HG03432 (cell line): Measurements from ENCODE around the gene HEBP2.
"Not testable (repeated sequence)": the region's sequence is repeated elsewhere in the genome, so short reads cannot be mapped to it uniquely, and the experiment has no call there.

ENCODE experiments used
- ATAC-seq: cut with Tn5 transposase; IDR thresholded peaks from one replicate; pipeline ENCODE4 v1.9.1; 2021; ENCODE audit warnings: mild to moderate bottlenecking, moderate library complexity; ENCODE audit not compliant: unreplicated experiment

Gene HEBP2

GRCh38 chr6:138422861-138423260 lies 18.8 kb downstream of the HEBP2 start:
- no peak for ATAC-seq

- ATAC-seq: no peak
These were observed 20.2 kb downstream of the HEBP2 start for GRCh38 chr6:138424004-138424904.

DNA sequence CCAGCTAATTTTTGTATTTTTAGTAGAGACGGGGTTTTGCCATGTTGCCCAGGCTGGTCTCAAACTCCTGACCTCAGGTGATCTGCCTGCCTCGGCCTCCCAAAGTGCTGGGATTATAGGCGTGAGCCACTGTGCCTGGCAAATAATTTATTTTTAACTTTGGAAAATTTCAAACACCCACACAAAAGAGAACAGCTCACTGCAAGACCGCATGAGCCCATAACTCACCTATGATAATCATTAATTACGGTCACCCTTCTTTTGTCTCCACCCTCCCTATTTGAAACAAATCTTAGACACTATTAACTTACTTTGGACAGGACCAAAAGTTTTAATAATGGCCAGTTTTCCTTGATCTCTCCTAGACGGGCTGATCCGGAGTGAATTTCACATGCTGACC lies 21.2 kb downstream of the HEBP2 start:
- not testable (repeated sequence) for ATAC-seq

- ATAC-seq: no peak
These were observed 22.6 kb downstream of the HEBP2 start for GRCh38 chr6:138426500-138427123.

GRCh38 chr6:138427701-138428100 lies 23.7 kb downstream of the HEBP2 start:
- no peak for ATAC-seq

- ATAC-seq: peak; percentile 44
These were observed 25.0 kb downstream of the HEBP2 start for GRCh38 chr6:138428944-138429598.

DNA sequence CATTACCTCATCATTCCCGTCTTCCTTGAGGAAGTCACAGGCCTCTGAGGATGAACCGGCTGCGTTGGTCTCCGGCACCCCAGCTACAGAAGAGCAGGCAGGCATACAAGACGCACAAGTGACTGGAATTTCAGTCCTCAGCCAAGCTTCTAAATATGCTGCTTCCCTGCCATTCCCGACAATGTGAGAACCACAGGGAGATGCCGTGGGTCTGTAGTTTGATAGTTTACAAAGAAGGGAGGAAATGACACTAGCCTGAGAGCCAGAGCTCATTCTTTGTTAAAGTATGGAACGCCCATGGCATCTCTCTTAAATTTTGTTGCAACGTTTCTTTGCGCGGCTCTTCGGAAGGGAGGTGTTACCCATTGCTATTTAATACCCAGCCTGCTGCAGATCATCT lies 25.7 kb downstream of the HEBP2 start:
- ATAC-seq: no peak

GRCh38 chr6:138430361-138431145 lies 26.5 kb downstream of the HEBP2 start:
- no peak for ATAC-seq

GRCh38 chr6:138431256-138432062 lies 27.4 kb downstream of the HEBP2 start:
- ATAC-seq: no peak

DNA sequence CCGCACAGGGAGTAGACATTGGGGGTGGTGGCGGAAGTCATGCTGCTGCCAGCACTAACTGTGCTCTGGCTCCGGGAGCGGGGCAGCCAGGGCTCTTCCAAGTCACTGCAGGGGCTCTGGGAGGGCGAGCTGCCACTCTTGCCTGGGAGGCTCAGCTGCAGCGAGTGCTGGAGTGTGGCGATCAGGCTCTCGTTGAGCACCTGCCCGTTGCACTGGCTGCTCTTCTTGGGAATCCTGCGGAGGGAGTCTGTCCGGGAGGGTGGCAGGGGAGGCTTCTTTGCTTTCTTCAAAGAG lies 28.0 kb downstream of the HEBP2 start:
- no peak for ATAC-seq

- no peak for ATAC-seq
These were observed 30.1 kb downstream of the HEBP2 start for GRCh38 chr6:138434096-138434495.

DNA sequence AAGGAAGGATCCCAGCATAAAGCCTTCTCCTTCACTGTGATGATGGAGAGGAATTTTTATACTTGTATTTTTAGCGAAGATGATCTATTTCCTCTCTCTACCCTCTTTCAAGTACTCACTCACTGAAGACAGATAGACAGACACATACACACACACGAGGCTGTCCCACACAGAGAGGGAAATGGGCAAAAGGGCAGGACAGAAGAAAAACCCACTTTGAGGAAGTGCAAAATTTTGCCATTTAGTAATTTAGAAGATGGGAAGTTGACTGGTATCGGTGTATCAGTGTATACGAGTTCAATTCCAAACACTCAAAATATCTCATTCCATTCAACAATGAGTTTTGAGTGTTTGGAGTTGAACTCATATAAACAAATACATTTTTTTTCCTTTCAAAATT lies 30.9 kb downstream of the HEBP2 start:
- ATAC-seq: no peak

- ATAC-seq: no peak
These were observed 35.5 kb downstream of the HEBP2 start for GRCh38 chr6:138439546-138439945.

DNA sequence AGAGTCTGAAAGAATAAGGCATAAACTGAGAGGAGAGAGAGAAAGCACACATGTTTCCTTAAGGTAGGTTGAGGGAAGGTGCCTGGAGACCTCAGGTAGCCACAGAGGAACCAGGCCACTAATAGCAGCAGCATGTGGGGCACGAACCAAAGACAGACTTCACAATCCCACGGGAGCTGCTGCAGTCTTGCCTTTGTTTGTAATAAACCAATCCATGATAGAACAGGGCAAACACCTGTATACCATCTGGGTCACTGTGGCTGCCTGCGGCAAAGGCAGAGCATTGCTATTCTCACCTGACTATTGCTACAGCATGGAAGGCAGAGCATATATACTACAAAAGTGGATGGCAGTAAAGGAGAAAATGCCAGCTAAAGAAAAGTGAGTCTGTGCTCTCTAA lies 36.3 kb downstream of the HEBP2 start:
- no peak for ATAC-seq

- no peak for ATAC-seq
These were observed 36.8 kb downstream of the HEBP2 start for GRCh38 chr6:138440758-138441357.

GRCh38 chr6:138441965-138442364 lies 37.9 kb downstream of the HEBP2 start:
- ATAC-seq: no peak

GRCh38 chr6:138442663-138443062 lies 38.6 kb downstream of the HEBP2 start:
- no peak for ATAC-seq

- ATAC-seq: no peak
These were observed 40.0 kb downstream of the HEBP2 start for GRCh38 chr6:138443979-138444378.

GRCh38 chr6:138446821-138447220 lies 42.8 kb downstream of the HEBP2 start:
- ATAC-seq: no peak

- peak; percentile 85 for ATAC-seq
These were observed 46.4 kb downstream of the HEBP2 start for GRCh38 chr6:138450445-138450844.
